IPS DF 6.9 (cell line): ENCODE data around the gene DIP2C.

Experiments
- DNase-seq: peaks from one replicate; pipeline ENCODE4 v3.0.0-alpha.2; 2013; ENCODE audit warnings: low read depth, low spot score
- H3K27ac ChIP-seq: one replicate; pipeline ENCODE4 v1.5.1; 2013; ENCODE audit warnings: low read length, control low read depth
- H3K27me3 ChIP-seq: 2 replicates; pipeline ENCODE4 v1.6.1; 2013; ENCODE audit warnings: mild to moderate bottlenecking, low read length; ENCODE audit not compliant: control insufficient read depth, insufficient read depth
- H3K36me3 ChIP-seq: 2 replicates; pipeline ENCODE4 v1.6.1; 2013; ENCODE audit warnings: low read length; ENCODE audit not compliant: control insufficient read depth, insufficient read depth
- H3K4me1 ChIP-seq: 2 replicates; pipeline ENCODE4 v1.6.1; 2013; ENCODE audit warnings: low read length; ENCODE audit not compliant: control insufficient read depth, insufficient read depth
- H3K4me3 ChIP-seq: 2 replicates; pipeline ENCODE4 v1.5.1; 2013; ENCODE audit warnings: mild to moderate bottlenecking, low read length
- H3K9me3 ChIP-seq: 2 replicates; pipeline ENCODE4 v1.6.1; 2013; ENCODE audit warnings: low read length, inconsistent platforms; ENCODE audit not compliant: control insufficient read depth, insufficient read depth
- WGBS: extraction: QIAGEN DNeasy Blood & Tissue Kit; methylation state at CpG from one replicate; pipeline ENCODE4 v1.1.7; 2013; ENCODE audit warnings: mixed read lengths, missing lambda C conversion rate; ENCODE audit not compliant: insufficient read length, insufficient coverage; 5-methylcytosine and 5-hydroxymethylcytosine counted together

The DIP2C gene

DNA sequence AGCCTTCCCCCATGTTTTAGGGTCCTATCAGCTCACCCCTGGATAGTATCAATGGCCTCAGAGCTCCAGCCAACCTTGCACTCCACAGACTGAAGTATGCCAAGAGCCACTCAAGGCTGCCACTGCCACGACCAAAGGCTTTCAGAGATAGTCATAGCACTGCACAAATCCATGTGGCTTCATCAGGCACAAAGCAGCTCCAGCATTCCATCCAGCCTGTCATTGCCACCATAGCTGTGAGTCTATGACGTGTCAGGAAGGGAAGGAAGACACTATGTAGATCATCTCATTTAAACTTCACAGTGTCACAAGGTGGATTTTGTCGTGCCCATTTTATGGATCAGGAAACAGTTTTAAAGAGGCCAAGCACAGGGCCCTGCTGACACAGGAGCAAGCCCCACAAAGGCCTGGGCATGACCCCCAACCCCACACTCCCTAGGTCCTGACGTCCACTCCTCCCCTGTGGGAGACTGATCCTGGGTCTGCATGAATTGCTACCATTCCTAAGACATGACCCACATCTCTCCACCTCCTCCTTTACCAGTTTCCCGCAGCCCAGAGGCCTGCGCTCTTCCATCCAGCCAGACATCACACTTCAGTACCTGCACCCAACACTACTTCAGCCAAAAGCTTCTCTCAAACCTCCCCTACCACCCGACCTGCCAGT is 119.4 kb downstream of the DIP2C start:
- H3K27ac ChIP-seq, result no peak overlapping the region
- DNase-seq, result no peak
- no peaks in the 10 kb centered on the region for H3K36me3 ChIP-seq

GRCh38 chr10:568848-569247 is 120.6 kb downstream of the DIP2C start:
- no peak overlapping the region for H3K4me3 ChIP-seq
- H3K27me3 ChIP-seq, result no peaks in the 10 kb centered on the region
- H3K36me3 ChIP-seq, result no peaks in the 10 kb centered on the region
- DNase-seq, result no peak
- no peaks in the 10 kb centered on the region for H3K9me3 ChIP-seq
- H3K4me1 ChIP-seq, result no peaks in the 10 kb centered on the region; the same call in 1 of the 2 replicates
- WGBS, result no CpG with 5 or more reads among the region's 7 CpGs
- H3K27ac ChIP-seq, result no peak overlapping the region

More for the DNA sequence above, 119.4 kb downstream of the DIP2C start:
- 100% methylated on average over 1 of the region's 7 CpGs for WGBS
- H3K4me1 ChIP-seq, result no peaks in the 10 kb centered on the region; the same call in 1 of the 2 replicates
- no peak overlapping the region for H3K4me3 ChIP-seq
- no peaks in the 10 kb centered on the region for H3K9me3 ChIP-seq
- no peaks in the 10 kb centered on the region for H3K27me3 ChIP-seq

DNA sequence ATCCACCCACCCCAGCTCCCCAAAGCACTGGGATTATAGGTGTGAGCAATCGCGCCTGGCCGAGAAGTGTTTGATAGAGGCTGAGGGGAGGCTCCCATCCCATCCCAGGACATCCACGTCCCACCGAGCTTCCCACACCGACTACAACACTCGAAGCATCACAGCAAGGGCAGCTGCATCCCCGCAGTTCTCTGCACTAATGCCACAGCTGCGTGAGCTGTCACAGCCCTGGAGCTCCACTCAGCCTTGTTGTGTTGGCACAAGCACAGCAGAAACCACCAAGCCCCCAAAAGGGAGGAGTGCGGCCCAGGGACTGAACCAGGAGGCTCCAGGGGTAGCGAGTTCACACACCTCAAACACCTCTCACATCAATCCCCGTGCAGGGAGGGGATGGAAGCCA is 121.6 kb downstream of the DIP2C start:
- WGBS, result no CpG with 5 or more reads among the region's 12 CpGs
- Histone ChIP-seq H3K36me3 (no peaks in the 10 kb centered on the region), H3K27ac (no peak overlapping the region), H3K4me1 (no peaks in the 10 kb centered on the region; the same call in 1 of the 2 replicates), H3K4me3 (no peak overlapping the region), H3K9me3 (no peaks in the 10 kb centered on the region), H3K27me3 (no peaks in the 10 kb centered on the region)
- no peak for DNase-seq

GRCh38 chr10:566241-566885 is 123.1 kb downstream of the DIP2C start:
- Histone ChIP-seq H3K27ac (no peak overlapping the region), H3K36me3 (no peaks in the 10 kb centered on the region), H3K4me1 (no peaks in the 10 kb centered on the region), H3K4me3 (no peak overlapping the region), H3K9me3 (no peaks in the 10 kb centered on the region), H3K27me3 (no peaks in the 10 kb centered on the region)
- no CpG with 5 or more reads among the region's 22 CpGs for WGBS
- DNase-seq, result no peak

DNA sequence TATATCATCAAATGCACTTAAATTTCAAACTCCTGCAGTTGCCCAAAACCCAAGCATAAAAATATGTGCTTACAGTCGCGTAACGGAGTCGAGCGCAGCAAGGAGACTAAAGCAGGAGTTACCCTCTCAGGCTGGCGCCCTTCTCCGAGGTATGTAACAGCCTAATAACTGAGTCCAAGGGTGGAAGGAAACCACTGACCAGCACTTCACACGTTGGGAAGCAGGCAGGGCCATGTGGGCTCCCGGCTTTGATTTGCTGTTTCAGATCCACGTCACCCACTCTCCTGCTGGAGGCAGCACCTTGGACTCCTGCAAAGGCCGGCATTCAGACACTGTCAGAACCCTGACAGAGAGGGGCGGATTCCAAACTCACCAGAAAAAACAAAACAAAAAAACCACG is 123.8 kb downstream of the DIP2C start:
- Histone ChIP-seq H3K9me3 (no peaks in the 10 kb centered on the region), H3K27me3 (no peaks in the 10 kb centered on the region), H3K4me3 (no peak overlapping the region), H3K27ac (no peak overlapping the region), H3K36me3 (no peaks in the 10 kb centered on the region), H3K4me1 (no peaks in the 10 kb centered on the region)
- DNase-seq, result no peak
- WGBS, result no CpG with 5 or more reads among the region's 13 CpGs

GRCh38 chr10:565146-565545 is 124.3 kb downstream of the DIP2C start:
- H3K27ac ChIP-seq, result no peak overlapping the region
- H3K9me3 ChIP-seq, result no peaks in the 10 kb centered on the region
- no peak for DNase-seq
- H3K36me3 ChIP-seq, result no peaks in the 10 kb centered on the region
- H3K27me3 ChIP-seq, result no peaks in the 10 kb centered on the region
- H3K4me3 ChIP-seq, result no peak overlapping the region
- no peaks in the 10 kb centered on the region for H3K4me1 ChIP-seq
- WGBS, result no CpG with 5 or more reads among the region's 5 CpGs

DNA sequence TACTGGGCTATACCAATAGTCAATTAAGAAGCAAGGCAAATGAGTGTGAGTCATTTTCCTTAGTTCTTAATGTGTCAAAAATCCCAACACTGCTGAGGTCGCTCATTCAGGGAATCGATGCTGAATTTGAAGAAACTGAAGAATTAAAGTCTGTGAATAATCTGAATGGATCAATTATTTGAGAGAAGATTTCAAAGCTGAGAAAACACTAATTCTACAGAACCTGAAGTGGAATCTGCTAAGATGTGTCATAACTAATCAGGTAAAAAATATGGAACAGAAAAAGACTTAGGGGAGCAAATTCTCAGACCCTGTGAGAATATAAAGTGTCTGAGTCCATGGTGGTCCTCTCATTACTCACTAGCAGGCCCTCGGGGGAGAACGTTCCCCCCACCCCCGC is 125.6 kb downstream of the DIP2C start:
- Histone ChIP-seq H3K4me1 (0 out of 2 replicates have a peak, but pooled peaks cover 1% of the 10 kb centered on the region), H3K27ac (no peak overlapping the region), H3K27me3 (no peaks in the 10 kb centered on the region), H3K36me3 (no peaks in the 10 kb centered on the region), H3K4me3 (no peak overlapping the region), H3K9me3 (no peaks in the 10 kb centered on the region)
- no peak for DNase-seq
- no CpG with 5 or more reads among the region's 5 CpGs for WGBS

GRCh38 chr10:562142-562541 is 127.3 kb downstream of the DIP2C start:
- Histone ChIP-seq H3K4me1 (peaks cover 5% of the 10 kb centered on the region), H3K9me3 (no peaks in the 10 kb centered on the region), H3K27me3 (no peaks in the 10 kb centered on the region), H3K4me3 (no peak overlapping the region), H3K36me3 (no peaks in the 10 kb centered on the region), H3K27ac (no peak overlapping the region)
- no peak for DNase-seq
- WGBS, result no CpG with 5 or more reads among the region's 4 CpGs

- no peak overlapping the region for H3K27ac ChIP-seq
- no peak overlapping the region for H3K4me3 ChIP-seq
- DNase-seq, result no peak
- WGBS, result no CpG with 5 or more reads among the region's 12 CpGs
- no peaks in the 10 kb centered on the region for H3K9me3 ChIP-seq
- H3K4me1 ChIP-seq, result peaks cover 5% of the 10 kb centered on the region
- no peaks in the 10 kb centered on the region for H3K27me3 ChIP-seq
- no peaks in the 10 kb centered on the region for H3K36me3 ChIP-seq
Measured at GRCh38 chr10:561721-562120, 127.7 kb downstream of the DIP2C start.

GRCh38 chr10:560314-560992 is 129.0 kb downstream of the DIP2C start:
- no peaks in the 10 kb centered on the region for H3K27me3 ChIP-seq
- H3K4me3 ChIP-seq, result no peak overlapping the region
- WGBS, result no CpG with 5 or more reads among the region's 11 CpGs
- H3K4me1 ChIP-seq, result peaks cover 7% of the 10 kb centered on the region
- no peaks in the 10 kb centered on the region for H3K9me3 ChIP-seq
- H3K27ac ChIP-seq, result no peak overlapping the region
- no peak for DNase-seq
- no peaks in the 10 kb centered on the region for H3K36me3 ChIP-seq
